ENCODE results near the gene BAZ1B. TPM values are rescaled to one million over a fixed set of nuclear protein-coding genes. Genes with fewer than 3 reads are reported as not detected.
"Not testable (repeated sequence)": the region's sequence is repeated elsewhere in the genome, so short reads cannot be mapped to it uniquely, and the experiment has no call there.

Gene BAZ1B
- total RNA-seq, 4 donors from 2014 or later = 27.9 to 36.7 (median 29.6) TPM

GRCh38 chr7:73504920-73505319, 17.2 kb downstream of the BAZ1B start:
- H3K4me3 ChIP-seq = no peak overlapping the region
- peaks cover 99% of the 10 kb centered on the region for H3K36me3 ChIP-seq
- TF ChIP-seq EP300 (IDR thresholded peaks at IDR 0.05) (no peak), POLR2AphosphoS5 (IDR thresholded peaks at IDR 0.05) (no peak), CTCF (IDR thresholded peaks at IDR 0.05) (no peak), POLR2A (IDR thresholded peaks at IDR 0.05) (no peak)
- no peak overlapping the region for H3K27ac ChIP-seq
- DNase-seq (ENCODE audit: low spot score in 2 of 2) = peak in 1 of 2 donors; percentile 28
- no peaks in the 10 kb centered on the region for H3K27me3 ChIP-seq
- no peaks in the 10 kb centered on the region for H3K4me1 ChIP-seq
- WGBS = 86% methylated on average over 1 of the region's 1 CpG
- H3K9me3 ChIP-seq = no peaks in the 10 kb centered on the region

- 97% methylated on average over 2 of the region's 2 CpGs for WGBS
- Histone ChIP-seq H3K27ac (no peak overlapping the region), H3K9me3 (no peaks in the 10 kb centered on the region), H3K4me3 (no peak overlapping the region), H3K36me3 (peaks cover 100% of the 10 kb centered on the region), H3K27me3 (no peaks in the 10 kb centered on the region), H3K4me1 (no peaks in the 10 kb centered on the region)
- peak in 1 of 2 donors; percentile 35 for DNase-seq (ENCODE audit: low spot score in 2 of 2)
- TF ChIP-seq POLR2A (IDR thresholded peaks at IDR 0.05) = no peak
- no peak for TF ChIP-seq EP300 (IDR thresholded peaks at IDR 0.05)
- no peak for TF ChIP-seq POLR2AphosphoS5 (IDR thresholded peaks at IDR 0.05)
- TF ChIP-seq CTCF (IDR thresholded peaks at IDR 0.05) = no peak
Observed at GRCh38 chr7:73504017-73504416, 18.1 kb downstream of the BAZ1B start.

- no peak overlapping the region for H3K4me3 ChIP-seq
- H3K9me3 ChIP-seq = no peaks in the 10 kb centered on the region
Observed at GRCh38 chr7:73503229-73503628, 18.9 kb downstream of the BAZ1B start.

GRCh38 chr7:73496626-73497025, 25.5 kb downstream of the BAZ1B start:
- no peak for DNase-seq (ENCODE audit: low spot score in 2 of 2)
- TF ChIP-seq CTCF (IDR thresholded peaks at IDR 0.05) = no peak
- TF ChIP-seq EP300 (IDR thresholded peaks at IDR 0.05) = no peak
- Histone ChIP-seq H3K27ac (no peak overlapping the region), H3K4me3 (no peak overlapping the region), H3K4me1 (no peaks in the 10 kb centered on the region), H3K27me3 (no peaks in the 10 kb centered on the region), H3K9me3 (no peaks in the 10 kb centered on the region), H3K36me3 (peaks cover 99% of the 10 kb centered on the region)
- WGBS = 96% methylated on average over 7 of the region's 7 CpGs

More at GRCh38 chr7:73503229-73503628, 18.9 kb downstream of the BAZ1B start:
- WGBS = 96% methylated on average over 5 of the region's 5 CpGs
- Histone ChIP-seq H3K27me3 (no peaks in the 10 kb centered on the region), H3K4me1 (no peaks in the 10 kb centered on the region), H3K27ac (no peak overlapping the region), H3K36me3 (peaks cover 99% of the 10 kb centered on the region)
- no peak for TF ChIP-seq EP300 (IDR thresholded peaks at IDR 0.05)
- no peak for TF ChIP-seq POLR2A (IDR thresholded peaks at IDR 0.05)
- no peak for TF ChIP-seq CTCF (IDR thresholded peaks at IDR 0.05)
- peak in 1 of 2 donors; percentile 15 for DNase-seq (ENCODE audit: low spot score in 2 of 2)

GRCh38 chr7:73495507-73495906, 26.6 kb downstream of the BAZ1B start:
- DNase-seq (ENCODE audit: low spot score in 2 of 2) = not testable (repeated sequence)
- peaks cover 99% of the 10 kb centered on the region for H3K36me3 ChIP-seq

GRCh38 chr7:73489976-73490375, 32.1 kb downstream of the BAZ1B start:
- Histone ChIP-seq H3K4me1 (no peaks in the 10 kb centered on the region), H3K27ac (no peak overlapping the region), H3K4me3 (no peak overlapping the region), H3K27me3 (no peaks in the 10 kb centered on the region), H3K36me3 (peaks cover 92% of the 10 kb centered on the region), H3K9me3 (no peaks in the 10 kb centered on the region)
- no peak for DNase-seq (ENCODE audit: low spot score in 2 of 2)
- no peak for TF ChIP-seq EP300 (IDR thresholded peaks at IDR 0.05)
- TF ChIP-seq POLR2A (IDR thresholded peaks at IDR 0.05) = no peak
- TF ChIP-seq POLR2AphosphoS5 (IDR thresholded peaks at IDR 0.05) = no peak
- TF ChIP-seq CTCF (IDR thresholded peaks at IDR 0.05) = no peak

More at GRCh38 chr7:73495507-73495906, 26.6 kb downstream of the BAZ1B start:
- not testable (repeated sequence) for H3K27ac ChIP-seq, H3K4me1 ChIP-seq, H3K4me3 ChIP-seq, H3K9me3 ChIP-seq, H3K27me3 ChIP-seq
- 96% methylated on average over 2 of the region's 2 CpGs for WGBS
